HEK293 (cell line): ENCODE results near the gene C14orf132.

ENCODE experiments used
- CTCF ChIA-PET: fragments of 350-600 bp; formaldehyde crosslinking; extraction: SDS; loops from one replicate; lab custom pipeline; 2021; ENCODE audit warnings: antibody characterized with exemption; lab: Yijun Ruan, JAX
- POLR2A ChIA-PET: fragments of 300-600 bp; formaldehyde crosslinking; extraction: SDS; loops from one replicate; lab custom pipeline; 2020; ENCODE audit warnings: antibody characterized with exemption, inconsistent platforms; lab: Yijun Ruan, JAX
- H3K27ac ChIP-seq: fragments of 200-500 bp; sonication (Bioruptor generic); 2 replicates; pipeline ENCODE4 v1.5.1; 2014; ENCODE audit warnings: low read depth, low read length, control low read depth, inconsistent platforms; ENCODE audit errors: extremely low read depth
- H3K36me3 ChIP-seq, 2 experiments: fragments of 200-500 bp in 1 of 2; sonication (Bioruptor generic) in 1 of 2; 1 replicate in 1 of 2; 2 replicates in 1 of 2; pipeline ENCODE4 v1.5.1; 2014 to 2017; ENCODE audit warnings: inconsistent platforms in 2 of 2, low read length in 2 of 2; ENCODE audit not compliant: control insufficient read depth in 2 of 2, insufficient read depth in 1 of 2
- H3K4me1 ChIP-seq: fragments of 200-500 bp; sonication (Bioruptor generic); 2 replicates; pipeline ENCODE4 v1.5.1; 2014; ENCODE audit warnings: mild to moderate bottlenecking, low read length, inconsistent platforms; ENCODE audit not compliant: control insufficient read depth, insufficient read depth
- H3K4me3 ChIP-seq: 2 replicates; pipeline ENCODE4 v1.5.1; 2011; ENCODE audit warnings: low read depth, mild to moderate bottlenecking, control low read depth, low read length, moderate library complexity
- H3K9me3 ChIP-seq: fragments of 200-500 bp; sonication (Bioruptor generic); 2 replicates; pipeline ENCODE4 v1.5.1; 2014; ENCODE audit warnings: low read depth, low read length, inconsistent platforms; ENCODE audit not compliant: control insufficient read depth, insufficient read depth
- BCL6B ChIP-seq: fragments of 450-650 bp; formaldehyde crosslinking; IDR thresholded peaks from 2 replicates; pipeline ENCODE4 v1.5.1; 2017; ENCODE audit warnings: missing biosample characterization, missing genetic modification characterization
- KLF8 ChIP-seq: fragments of 450-650 bp; formaldehyde crosslinking; IDR thresholded peaks from 2 replicates; pipeline ENCODE4 v1.5.1; 2016; ENCODE audit warnings: missing biosample characterization, missing genetic modification characterization
- ZBTB7A ChIP-seq: fragments of 450-650 bp; formaldehyde crosslinking; IDR thresholded peaks from 2 replicates; pipeline ENCODE4 v1.5.1; 2016; ENCODE audit warnings: low read depth, missing biosample characterization, missing genetic modification characterization
- ZNF184 ChIP-seq: fragments of 450-650 bp; IDR thresholded peaks from 2 replicates; pipeline ENCODE4 v1.5.1; 2018; ENCODE audit warnings: missing biosample characterization, mild to moderate bottlenecking, missing genetic modification characterization
- ZNF214 ChIP-seq: fragments of 450-650 bp; formaldehyde crosslinking; IDR thresholded peaks from 2 replicates; pipeline ENCODE4 v1.5.1; 2017; ENCODE audit warnings: missing biosample characterization, mild to moderate bottlenecking, missing genetic modification characterization, borderline replicate concordance
- ZNF302 ChIP-seq: fragments of 450-650 bp; formaldehyde crosslinking; IDR thresholded peaks from 2 replicates; pipeline ENCODE4 v1.5.1; 2016; ENCODE audit warnings: missing biosample characterization, missing genetic modification characterization, low read depth
- ZNF324 ChIP-seq: fragments of 450-650 bp; formaldehyde crosslinking; IDR thresholded peaks from 2 replicates; pipeline ENCODE4 v1.5.1; 2016; ENCODE audit warnings: missing biosample characterization, missing genetic modification characterization
- ZNF391 ChIP-seq: fragments of 450-650 bp; formaldehyde crosslinking; IDR thresholded peaks from 2 replicates; pipeline ENCODE4 v1.5.1; 2016; ENCODE audit warnings: low read depth, missing biosample characterization, missing genetic modification characterization, borderline replicate concordance
- ZNF404 ChIP-seq: fragments of 450-650 bp; formaldehyde crosslinking; IDR thresholded peaks from 2 replicates; pipeline ENCODE4 v1.5.1; 2017; ENCODE audit warnings: missing biosample characterization, missing genetic modification characterization
- ZNF48 ChIP-seq: fragments of 450-650 bp; formaldehyde crosslinking; IDR thresholded peaks from 2 replicates; pipeline ENCODE4 v1.5.1; 2016; ENCODE audit warnings: missing biosample characterization, missing genetic modification characterization
- ZNF600 ChIP-seq: fragments of 450-650 bp; formaldehyde crosslinking; IDR thresholded peaks from 2 replicates; pipeline ENCODE4 v1.5.1; 2016; ENCODE audit warnings: missing biosample characterization, missing genetic modification characterization
- ZNF623 ChIP-seq: fragments of 450-650 bp; formaldehyde crosslinking; IDR thresholded peaks from 2 replicates; pipeline ENCODE4 v1.5.1; 2016; ENCODE audit warnings: missing biosample characterization, missing genetic modification characterization
- ZNF670 ChIP-seq: fragments of 450-650 bp; formaldehyde crosslinking; IDR thresholded peaks from 2 replicates; pipeline ENCODE4 v1.5.1; 2016; ENCODE audit warnings: missing biosample characterization, missing genetic modification characterization, low read depth
- ZNF76 ChIP-seq: fragments of 450-650 bp; formaldehyde crosslinking; IDR thresholded peaks from 2 replicates; pipeline ENCODE4; 2016; ENCODE audit warnings: low read depth, missing biosample characterization, missing genetic modification characterization, borderline replicate concordance
- ZNF792 ChIP-seq: fragments of 450-650 bp; formaldehyde crosslinking; IDR thresholded peaks from 2 replicates; pipeline ENCODE4 v1.5.1; 2016; ENCODE audit warnings: missing biosample characterization, missing genetic modification characterization
- TF ChIP-seq, protein P1 (sequence below): fragments of 450-650 bp; formaldehyde crosslinking; IDR thresholded peaks from 2 replicates; pipeline ENCODE4 v1.5.1; 2016; ENCODE audit warnings: missing biosample characterization, missing genetic modification characterization
- TF ChIP-seq, protein P2 (sequence below): fragments of 450-650 bp; formaldehyde crosslinking; IDR thresholded peaks from 2 replicates; pipeline ENCODE4 v1.5.1; 2016; ENCODE audit warnings: missing biosample characterization, missing genetic modification characterization, low read depth
- TF ChIP-seq, protein P3 (sequence below): fragments of 450-650 bp; formaldehyde crosslinking; IDR thresholded peaks from 2 replicates; pipeline ENCODE4 v1.5.1; 2016; ENCODE audit warnings: missing biosample characterization, missing genetic modification characterization
- TF ChIP-seq, protein P4 (sequence below): fragments of 450-650 bp; formaldehyde crosslinking; IDR thresholded peaks from 2 replicates; pipeline ENCODE4 v1.5.1; 2016; ENCODE audit warnings: missing biosample characterization, missing genetic modification characterization

Gene C14orf132

DNA sequence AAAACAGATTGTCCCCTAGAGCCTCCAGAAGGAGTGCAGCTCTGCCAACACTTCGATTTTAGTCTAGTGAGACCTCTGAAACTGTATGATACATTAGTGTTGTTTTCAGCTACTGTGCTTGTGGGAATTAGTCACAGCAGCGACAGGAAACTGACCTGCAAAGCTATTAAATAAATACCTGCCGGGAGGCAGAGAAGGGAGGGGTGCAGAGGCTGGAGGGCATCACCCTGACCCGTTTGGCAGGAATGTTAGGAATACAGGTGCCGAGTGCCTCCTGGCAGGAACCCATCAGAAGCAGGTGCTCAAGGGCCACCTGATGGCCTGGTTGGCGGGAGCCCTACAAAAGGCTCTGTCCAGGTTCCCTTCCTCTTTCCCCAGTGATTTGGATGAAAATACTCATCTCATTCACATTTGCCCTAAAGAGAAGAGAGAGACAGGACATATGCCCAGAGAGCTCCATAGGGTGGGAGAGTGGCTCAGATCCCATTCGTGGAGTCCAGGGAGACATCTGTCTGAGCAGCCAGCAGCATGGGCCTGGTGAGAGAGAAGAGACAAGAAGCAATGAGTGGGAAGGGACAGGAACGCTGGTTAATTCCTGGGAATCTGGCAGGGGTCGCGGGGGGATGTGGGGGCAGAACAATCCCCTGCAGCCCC, 44.6 kb downstream of the C14orf132 start:
- no peaks in the 10 kb centered on the region for H3K9me3 ChIP-seq
- H3K36me3 ChIP-seq = peaks cover 0 to 17% of the 10 kb centered on the region in 2 experiments; a peak in 1 of 3 replicates
- H3K4me3 ChIP-seq = no peak overlapping the region
- no peak overlapping the region for H3K27ac ChIP-seq
- ChIA-PET POLR2A (no interaction called here), CTCF (interaction anchor here (0.6 to 0.7 kb wide), 2 partner anchors 89 to 404 kb away, joined by 3 to 4 read pairs; no protein-coding TSS in a partner anchor)
- peaks cover 5% of the 10 kb centered on the region; the same call in 1 of the 2 replicates for H3K4me1 ChIP-seq
- TF ChIP-seq ZNF623 (tag by site-specific recombination) = no peak
- TF ChIP-seq ZNF600 (tag by site-specific recombination) = no peak
- no peak for TF ChIP-seq ZNF404
- TF ChIP-seq ZNF302 (tag by site-specific recombination) = no peak
- TF ChIP-seq ZNF792 (tag by site-specific recombination) = no peak
- TF ChIP-seq ZBTB7A (tag by site-specific recombination) = no peak
- no peak for TF ChIP-seq BCL6B (tag by site-specific recombination)
- TF ChIP-seq, protein P1, sequence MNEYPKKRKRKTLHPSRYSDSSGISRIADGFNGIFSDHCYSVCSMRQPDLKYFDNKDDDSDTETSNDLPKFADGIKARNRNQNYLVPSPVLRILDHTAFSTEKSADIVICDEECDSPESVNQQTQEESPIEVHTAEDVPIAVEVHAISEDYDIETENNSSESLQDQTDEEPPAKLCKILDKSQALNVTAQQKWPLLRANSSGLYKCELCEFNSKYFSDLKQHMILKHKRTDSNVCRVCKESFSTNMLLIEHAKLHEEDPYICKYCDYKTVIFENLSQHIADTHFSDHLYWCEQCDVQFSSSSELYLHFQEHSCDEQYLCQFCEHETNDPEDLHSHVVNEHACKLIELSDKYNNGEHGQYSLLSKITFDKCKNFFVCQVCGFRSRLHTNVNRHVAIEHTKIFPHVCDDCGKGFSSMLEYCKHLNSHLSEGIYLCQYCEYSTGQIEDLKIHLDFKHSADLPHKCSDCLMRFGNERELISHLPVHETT = no peak
- TF ChIP-seq ZNF76 = no peak
- TF ChIP-seq ZNF670 (tag by site-specific recombination) = no peak
- no peak for TF ChIP-seq ZNF48 (tag by site-specific recombination)
- TF ChIP-seq ZNF184 (tag by site-specific recombination) = no peak
- no peak for TF ChIP-seq KLF8 (tag by site-specific recombination)
- TF ChIP-seq ZNF324 = no peak
- TF ChIP-seq, protein P2, sequence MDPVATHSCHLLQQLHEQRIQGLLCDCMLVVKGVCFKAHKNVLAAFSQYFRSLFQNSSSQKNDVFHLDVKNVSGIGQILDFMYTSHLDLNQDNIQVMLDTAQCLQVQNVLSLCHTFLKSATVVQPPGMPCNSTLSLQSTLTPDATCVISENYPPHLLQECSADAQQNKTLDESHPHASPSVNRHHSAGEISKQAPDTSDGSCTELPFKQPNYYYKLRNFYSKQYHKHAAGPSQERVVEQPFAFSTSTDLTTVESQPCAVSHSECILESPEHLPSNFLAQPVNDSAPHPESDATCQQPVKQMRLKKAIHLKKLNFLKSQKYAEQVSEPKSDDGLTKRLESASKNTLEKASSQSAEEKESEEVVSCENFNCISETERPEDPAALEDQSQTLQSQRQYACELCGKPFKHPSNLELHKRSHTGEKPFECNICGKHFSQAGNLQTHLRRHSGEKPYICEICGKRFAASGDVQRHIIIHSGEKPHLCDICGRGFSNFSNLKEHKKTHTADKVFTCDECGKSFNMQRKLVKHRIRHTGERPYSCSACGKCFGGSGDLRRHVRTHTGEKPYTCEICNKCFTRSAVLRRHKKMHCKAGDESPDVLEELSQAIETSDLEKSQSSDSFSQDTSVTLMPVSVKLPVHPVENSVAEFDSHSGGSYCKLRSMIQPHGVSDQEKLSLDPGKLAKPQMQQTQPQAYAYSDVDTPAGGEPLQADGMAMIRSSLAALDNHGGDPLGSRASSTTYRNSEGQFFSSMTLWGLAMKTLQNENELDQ (tag by site-specific recombination) = no peak
- TF ChIP-seq ZNF214 = no peak
- no peak for TF ChIP-seq ZNF391 (tag by site-specific recombination)
- TF ChIP-seq, protein P3, sequence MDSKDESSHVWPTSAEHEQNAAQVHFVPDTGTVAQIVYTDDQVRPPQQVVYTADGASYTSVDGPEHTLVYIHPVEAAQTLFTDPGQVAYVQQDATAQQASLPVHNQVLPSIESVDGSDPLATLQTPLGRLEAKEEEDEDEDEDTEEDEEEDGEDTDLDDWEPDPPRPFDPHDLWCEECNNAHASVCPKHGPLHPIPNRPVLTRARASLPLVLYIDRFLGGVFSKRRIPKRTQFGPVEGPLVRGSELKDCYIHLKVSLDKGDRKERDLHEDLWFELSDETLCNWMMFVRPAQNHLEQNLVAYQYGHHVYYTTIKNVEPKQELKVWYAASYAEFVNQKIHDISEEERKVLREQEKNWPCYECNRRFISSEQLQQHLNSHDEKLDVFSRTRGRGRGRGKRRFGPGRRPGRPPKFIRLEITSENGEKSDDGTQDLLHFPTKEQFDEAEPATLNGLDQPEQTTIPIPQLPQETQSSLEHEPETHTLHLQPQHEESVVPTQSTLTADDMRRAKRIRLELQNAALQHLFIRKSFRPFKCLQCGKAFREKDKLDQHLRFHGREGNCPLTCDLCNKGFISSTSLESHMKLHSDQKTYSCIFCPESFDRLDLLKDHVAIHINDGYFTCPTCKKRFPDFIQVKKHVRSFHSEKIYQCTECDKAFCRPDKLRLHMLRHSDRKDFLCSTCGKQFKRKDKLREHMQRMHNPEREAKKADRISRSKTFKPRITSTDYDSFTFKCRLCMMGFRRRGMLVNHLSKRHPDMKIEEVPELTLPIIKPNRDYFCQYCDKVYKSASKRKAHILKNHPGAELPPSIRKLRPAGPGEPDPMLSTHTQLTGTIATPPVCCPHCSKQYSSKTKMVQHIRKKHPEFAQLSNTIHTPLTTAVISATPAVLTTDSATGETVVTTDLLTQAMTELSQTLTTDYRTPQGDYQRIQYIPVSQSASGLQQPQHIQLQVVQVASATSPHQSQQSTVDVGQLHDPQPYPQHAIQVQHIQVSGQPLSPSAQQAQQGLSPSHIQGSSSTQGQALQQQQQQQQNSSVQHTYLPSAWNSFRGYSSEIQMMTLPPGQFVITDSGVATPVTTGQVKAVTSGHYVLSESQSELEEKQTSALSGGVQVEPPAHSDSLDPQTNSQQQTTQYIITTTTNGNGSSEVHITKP = no peak
- TF ChIP-seq, protein P4, sequence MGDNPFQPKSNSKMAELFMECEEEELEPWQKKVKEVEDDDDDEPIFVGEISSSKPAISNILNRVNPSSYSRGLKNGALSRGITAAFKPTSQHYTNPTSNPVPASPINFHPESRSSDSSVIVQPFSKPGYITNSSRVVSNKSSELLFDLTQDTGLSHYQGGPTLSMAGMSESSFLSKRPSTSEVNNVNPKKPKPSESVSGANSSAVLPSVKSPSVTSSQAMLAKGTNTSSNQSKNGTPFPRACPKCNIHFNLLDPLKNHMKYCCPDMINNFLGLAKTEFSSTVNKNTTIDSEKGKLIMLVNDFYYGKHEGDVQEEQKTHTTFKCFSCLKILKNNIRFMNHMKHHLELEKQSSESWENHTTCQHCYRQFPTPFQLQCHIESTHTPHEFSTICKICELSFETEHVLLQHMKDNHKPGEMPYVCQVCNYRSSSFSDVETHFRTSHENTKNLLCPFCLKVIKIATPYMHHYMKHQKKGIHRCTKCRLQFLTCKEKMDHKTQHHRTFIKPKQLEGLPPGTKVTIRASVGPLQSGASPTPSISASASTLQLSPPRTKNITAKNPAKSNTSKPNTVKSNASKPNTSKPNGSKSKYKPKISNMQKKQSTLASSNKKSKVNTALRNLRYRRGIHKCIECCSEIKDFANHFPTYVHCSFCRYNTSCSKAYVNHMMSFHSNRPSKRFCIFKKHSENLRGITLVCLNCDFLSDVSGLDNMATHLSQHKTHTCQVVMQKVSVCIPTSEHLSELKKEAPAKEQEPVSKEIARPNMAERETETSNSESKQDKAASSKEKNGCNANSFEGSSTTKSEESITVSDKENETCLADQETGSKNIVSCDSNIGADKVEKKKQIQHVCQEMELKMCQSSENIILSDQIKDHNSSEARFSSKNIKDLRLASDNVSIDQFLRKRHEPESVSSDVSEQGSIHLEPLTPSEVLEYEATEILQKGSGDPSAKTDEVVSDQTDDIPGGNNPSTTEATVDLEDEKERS (tag by site-specific recombination) = no peak
